HCT116 (cell line): ENCODE data around the gene TNXB. TPM values are rescaled to one million over a fixed set of nuclear protein-coding genes. Genes with fewer than 3 reads are reported as not detected.

Experiments
- ATAC-seq: fragments of 200-7000 bp; cut with Tn5 transposase; 2 replicates; pipeline ENCODE4 v1.9.1; 2020; ENCODE audit warnings: mild to moderate bottlenecking, moderate library complexity
- BruUV-seq: library from RNA; stranded (reverse); fragments of 400-500 nt; replicated peaks from 2 replicates; lab custom pipeline; 2021; lab: Mats Ljungman, UMichigan
- CTCF ChIA-PET: fragments of 300-600 bp; sonication (Branson Sonifier 250); formaldehyde crosslinking; loops from one replicate; lab custom pipeline; 2021; ENCODE audit warnings: antibody characterized with exemption; lab: Charles Lee
- POLR2A ChIA-PET: fragments of 300-600, 350-600 bp; sonication (Branson Sonifier 250); formaldehyde crosslinking; loops from one replicate; lab custom pipeline; 2021; ENCODE audit warnings: antibody characterized with exemption; lab: Charles Lee
- RAD21 ChIA-PET, 2 experiments: fragments of 300-600 bp; sonication (Branson Sonifier 250); formaldehyde crosslinking; loops; one replicate each; lab custom pipeline; 2023; ENCODE audit warnings: low total read pairs in 2 of 2; ENCODE audit not compliant: uncharacterized antibody in 2 of 2, unreplicated experiment in 2 of 2, low non-redundant PET in 1 of 2; lab: Charles Lee
- DNase-seq: peaks from one replicate; pipeline ENCODE4 v3.0.0-alpha.2; 2010; ENCODE audit warnings: low read depth, low spot score
- H2AFZ ChIP-seq: fragments of 200-600 bp; shearing (Covaris generic), sonication (generic); 2 replicates; pipeline ENCODE4 v1.6.1; 2017; ENCODE audit warnings: low read depth, mixed run types, mixed read lengths, antibody characterized with exemption, low read length; ENCODE audit not compliant: poor library complexity, severe bottlenecking
- H3K27ac ChIP-seq: 2 replicates; pipeline ENCODE4 v1.5.1; 2012; ENCODE audit warnings: low read depth, low read length
- H3K27me3 ChIP-seq: fragments of 200-600 bp; sonication (generic); 2 replicates; pipeline ENCODE4 v1.6.1; 2016; ENCODE audit warnings: mixed run types, low read length, mixed read lengths; ENCODE audit not compliant: insufficient read depth
- H3K36me3 ChIP-seq, 2 experiments: fragments of 200-500 bp in 1 of 2; fragments of 200-600 bp in 1 of 2; sonication (Bioruptor generic) in 1 of 2; sonication (generic) in 1 of 2; 2 replicates each; pipeline versions ENCODE4 v1.5.1 to v1.6.1; 2014 to 2016; ENCODE audit warnings: low read length in 2 of 2, inconsistent platforms in 1 of 2, mixed read lengths in 1 of 2, mixed run types in 1 of 2; ENCODE audit not compliant: insufficient read depth in 2 of 2, control insufficient read depth in 1 of 2
- H3K4me1 ChIP-seq, 2 experiments: fragments of 200-600 bp in 1 of 2; sonication (generic) in 1 of 2; 2 replicates each; pipeline versions ENCODE4 v1.5.1 to v1.6.1; 2012 to 2017; ENCODE audit warnings: low read length in 2 of 2, inconsistent platforms in 1 of 2, mild to moderate bottlenecking in 1 of 2, mixed read lengths in 1 of 2, mixed run types in 1 of 2, moderate library complexity in 1 of 2; ENCODE audit not compliant: insufficient read depth in 2 of 2, control insufficient read depth in 1 of 2
- H3K4me2 ChIP-seq: fragments of 200-600 bp; sonication (generic); 2 replicates; pipeline ENCODE4 v1.6.1; 2017; ENCODE audit warnings: mixed run types, low read length, mixed read lengths
- H3K4me3 ChIP-seq, 2 experiments: fragments of 200-600 bp in 1 of 2; sonication (generic) in 1 of 2; replicated peaks in 1 of 2; 2 replicates each; pipeline ENCODE4 v1.5.1; 2011 to 2016; ENCODE audit warnings: low read length in 2 of 2, control low read depth in 1 of 2, low read depth in 1 of 2, mild to moderate bottlenecking in 1 of 2, mixed read lengths in 1 of 2, mixed run types in 1 of 2
- H3K79me2 ChIP-seq: fragments of 200-600 bp; sonication (generic); 2 replicates; pipeline ENCODE4 v1.6.1; 2017; ENCODE audit warnings: mild to moderate bottlenecking, mixed run types, low read length, moderate library complexity, mixed read lengths; ENCODE audit not compliant: insufficient read depth
- H3K9ac ChIP-seq: fragments of 200-600 bp; sonication (generic); 2 replicates; pipeline ENCODE4 v1.6.1; 2016; ENCODE audit warnings: low read length, mixed read lengths
- H3K9me2 ChIP-seq: fragments of 200-600 bp; sonication (generic), shearing (Covaris generic); 2 replicates; pipeline ENCODE4 v1.6.1; 2017; ENCODE audit warnings: mixed run types, mild to moderate bottlenecking, moderate library complexity; ENCODE audit not compliant: insufficient read depth
- H3K9me3 ChIP-seq, 2 experiments: fragments of 200-500 bp in 1 of 2; fragments of 200-600 bp in 1 of 2; sonication (Bioruptor generic) in 1 of 2; sonication (generic) in 1 of 2; 2 replicates each; pipeline ENCODE4 v1.6.1; 2014 to 2017; ENCODE audit warnings: low read length in 2 of 2, mixed read lengths in 2 of 2, inconsistent platforms in 1 of 2, low read depth in 1 of 2, mild to moderate bottlenecking in 1 of 2, mixed run types in 1 of 2, moderate library complexity in 1 of 2; ENCODE audit not compliant: control insufficient read depth in 1 of 2, insufficient read depth in 1 of 2
- H4K20me1 ChIP-seq: fragments of 200-600 bp; sonication (generic), shearing (Covaris generic); 2 replicates; pipeline ENCODE4 v1.6.1; 2017; ENCODE audit warnings: mixed run types, mild to moderate bottlenecking, moderate library complexity; ENCODE audit not compliant: insufficient read depth
- JUND ChIP-seq: IDR thresholded peaks from 2 replicates; pipeline ENCODE4 v1.6.1; 2012
- POLR2A ChIP-seq: IDR thresholded peaks from 2 replicates; pipeline ENCODE4 v1.7.0; 2011; ENCODE audit warnings: borderline replicate concordance; ENCODE audit not compliant: insufficient read depth, insufficient read length; ENCODE audit errors: extremely low read depth
- SIN3A ChIP-seq: IDR thresholded peaks from 2 replicates; pipeline ENCODE4 v1.6.1; 2012; ENCODE audit warnings: low read depth
- intact Hi-C: fragments of 100-400 bp; cut with micrococcal nuclease; formaldehyde crosslinking; loops from 2 replicates; pipeline ENCODE4 v1.10.0; 2022
- total RNA-seq: library from RNA; stranded (reverse); gene quantifications from one replicate; pipeline ENCODE4 v1.2.1, GENCODE V29; 2021; ENCODE audit not compliant: unreplicated experiment
- TF ChIP-seq, protein P1 (sequence below), 3 experiments: fragments of 200-600 bp in 1 of 3; sonication (generic) in 1 of 3; IDR thresholded peaks in 2 of 3; conservative IDR thresholded peaks in 1 of 3; 2 replicates each; pipeline ENCODE4 v1.5.1; 2012 to 2017; ENCODE audit warnings: low read depth in 2 of 3, low read length in 2 of 3, antibody characterized with exemption in 1 of 3, borderline replicate concordance in 1 of 3, control low read depth in 1 of 3, mild to moderate bottlenecking in 1 of 3, mixed read lengths in 1 of 3, mixed run types in 1 of 3, moderate library complexity in 1 of 3; ENCODE audit not compliant: insufficient read depth in 1 of 3
- TF ChIP-seq, protein P2 (sequence below): IDR thresholded peaks from 2 replicates; pipeline ENCODE4 v1.6.1; 2012
- TF ChIP-seq, protein P3 (sequence below): IDR thresholded peaks from 2 replicates; pipeline ENCODE4 v1.6.1; 2012; ENCODE audit warnings: low read depth

TNXB gene
- total RNA-seq, 1 experiment from 2014 or later: 8.5 TPM

DNA sequence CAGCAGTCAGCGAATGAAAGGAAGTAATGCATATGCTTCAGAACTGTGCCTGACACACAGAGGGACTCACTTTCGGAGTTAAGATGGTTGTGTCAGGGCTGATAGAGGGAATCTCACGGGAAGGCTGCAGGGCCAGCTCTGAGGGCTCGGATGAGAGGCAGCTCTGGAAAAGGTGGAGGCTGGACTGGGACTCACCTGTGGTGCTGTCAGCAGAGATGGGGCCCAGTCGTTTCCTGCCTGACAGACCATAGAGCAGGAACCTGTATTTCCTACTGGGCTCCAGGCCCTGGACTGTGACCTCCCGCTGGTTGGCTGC lies 61.6 kb downstream of the TNXB start:
- DNase-seq (no peak), ATAC-seq (no peak)
- H3K4me2 ChIP-seq: peak overlapping the region; percentile 67
- no peaks in the 10 kb centered on the region for H3K9me2 ChIP-seq
- H3K79me2 ChIP-seq: no peaks in the 10 kb centered on the region
- H2AFZ ChIP-seq: no peak overlapping the region
- H3K27ac ChIP-seq: no peak overlapping the region
- RAD21 ChIA-PET: no interaction called here
- peak overlapping the region in 1 of 2 experiments; percentile 16; a peak in 2 of 4 replicates for H3K4me3 ChIP-seq
- POLR2A ChIA-PET: no interaction called here
- CTCF ChIA-PET: interaction anchor here (0.7 to 0.8 kb wide), 4 partner anchors 11 to 150 kb away, joined by 3 to 5 read pairs (median 3); no protein-coding TSS in a partner anchor
- peaks cover 9 to 27% of the 10 kb centered on the region in 2 experiments for H3K4me1 ChIP-seq
- BruUV-seq: no TSS peak
- no peak for TF ChIP-seq POLR2A
- TF ChIP-seq JUND: no peak
- TF ChIP-seq, protein P1, sequence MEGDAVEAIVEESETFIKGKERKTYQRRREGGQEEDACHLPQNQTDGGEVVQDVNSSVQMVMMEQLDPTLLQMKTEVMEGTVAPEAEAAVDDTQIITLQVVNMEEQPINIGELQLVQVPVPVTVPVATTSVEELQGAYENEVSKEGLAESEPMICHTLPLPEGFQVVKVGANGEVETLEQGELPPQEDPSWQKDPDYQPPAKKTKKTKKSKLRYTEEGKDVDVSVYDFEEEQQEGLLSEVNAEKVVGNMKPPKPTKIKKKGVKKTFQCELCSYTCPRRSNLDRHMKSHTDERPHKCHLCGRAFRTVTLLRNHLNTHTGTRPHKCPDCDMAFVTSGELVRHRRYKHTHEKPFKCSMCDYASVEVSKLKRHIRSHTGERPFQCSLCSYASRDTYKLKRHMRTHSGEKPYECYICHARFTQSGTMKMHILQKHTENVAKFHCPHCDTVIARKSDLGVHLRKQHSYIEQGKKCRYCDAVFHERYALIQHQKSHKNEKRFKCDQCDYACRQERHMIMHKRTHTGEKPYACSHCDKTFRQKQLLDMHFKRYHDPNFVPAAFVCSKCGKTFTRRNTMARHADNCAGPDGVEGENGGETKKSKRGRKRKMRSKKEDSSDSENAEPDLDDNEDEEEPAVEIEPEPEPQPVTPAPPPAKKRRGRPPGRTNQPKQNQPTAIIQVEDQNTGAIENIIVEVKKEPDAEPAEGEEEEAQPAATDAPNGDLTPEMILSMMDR (IDR thresholded peaks at IDR 0.05 in 2 of 3, conservative IDR thresholded peaks at IDR 0.05 in 1 of 3; ENCODE audit: borderline replicate concordance in 1 of 3, insufficient read depth in 1 of 3, low read depth in 2 of 3, low read length in 2 of 3): no peak
- TF ChIP-seq, protein P2, sequence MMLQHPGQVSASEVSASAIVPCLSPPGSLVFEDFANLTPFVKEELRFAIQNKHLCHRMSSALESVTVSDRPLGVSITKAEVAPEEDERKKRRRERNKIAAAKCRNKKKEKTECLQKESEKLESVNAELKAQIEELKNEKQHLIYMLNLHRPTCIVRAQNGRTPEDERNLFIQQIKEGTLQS: no peak
- TF ChIP-seq, protein P3, sequence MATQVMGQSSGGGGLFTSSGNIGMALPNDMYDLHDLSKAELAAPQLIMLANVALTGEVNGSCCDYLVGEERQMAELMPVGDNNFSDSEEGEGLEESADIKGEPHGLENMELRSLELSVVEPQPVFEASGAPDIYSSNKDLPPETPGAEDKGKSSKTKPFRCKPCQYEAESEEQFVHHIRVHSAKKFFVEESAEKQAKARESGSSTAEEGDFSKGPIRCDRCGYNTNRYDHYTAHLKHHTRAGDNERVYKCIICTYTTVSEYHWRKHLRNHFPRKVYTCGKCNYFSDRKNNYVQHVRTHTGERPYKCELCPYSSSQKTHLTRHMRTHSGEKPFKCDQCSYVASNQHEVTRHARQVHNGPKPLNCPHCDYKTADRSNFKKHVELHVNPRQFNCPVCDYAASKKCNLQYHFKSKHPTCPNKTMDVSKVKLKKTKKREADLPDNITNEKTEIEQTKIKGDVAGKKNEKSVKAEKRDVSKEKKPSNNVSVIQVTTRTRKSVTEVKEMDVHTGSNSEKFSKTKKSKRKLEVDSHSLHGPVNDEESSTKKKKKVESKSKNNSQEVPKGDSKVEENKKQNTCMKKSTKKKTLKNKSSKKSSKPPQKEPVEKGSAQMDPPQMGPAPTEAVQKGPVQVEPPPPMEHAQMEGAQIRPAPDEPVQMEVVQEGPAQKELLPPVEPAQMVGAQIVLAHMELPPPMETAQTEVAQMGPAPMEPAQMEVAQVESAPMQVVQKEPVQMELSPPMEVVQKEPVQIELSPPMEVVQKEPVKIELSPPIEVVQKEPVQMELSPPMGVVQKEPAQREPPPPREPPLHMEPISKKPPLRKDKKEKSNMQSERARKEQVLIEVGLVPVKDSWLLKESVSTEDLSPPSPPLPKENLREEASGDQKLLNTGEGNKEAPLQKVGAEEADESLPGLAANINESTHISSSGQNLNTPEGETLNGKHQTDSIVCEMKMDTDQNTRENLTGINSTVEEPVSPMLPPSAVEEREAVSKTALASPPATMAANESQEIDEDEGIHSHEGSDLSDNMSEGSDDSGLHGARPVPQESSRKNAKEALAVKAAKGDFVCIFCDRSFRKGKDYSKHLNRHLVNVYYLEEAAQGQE: no peak
- TF ChIP-seq SIN3A: no peak
- TF ChIP-seq, all 23 proteins: peak for 0
- intact Hi-C loops: no loop called here
- no peaks in the 10 kb centered on the region for H4K20me1 ChIP-seq
- no peaks in the 10 kb centered on the region for H3K27me3 ChIP-seq
- H3K9me3 ChIP-seq: no peaks in the 10 kb centered on the region
- no peaks in the 10 kb centered on the region for H3K36me3 ChIP-seq
- peak overlapping the region; percentile 28; the same call in 1 of the 2 replicates for H3K9ac ChIP-seq
